HG03460 (cell line): ENCODE measurements around the gene NDUFV1.
"Not testable (repeated sequence)": the region's sequence is repeated elsewhere in the genome, so short reads cannot be mapped to it uniquely, and the experiment has no call there.

Experiments used
- ATAC-seq: cut with Tn5 transposase; IDR thresholded peaks from one replicate; pipeline ENCODE4 v1.9.1; 2021; ENCODE audit not compliant: unreplicated experiment

The NDUFV1 gene

GRCh38 chr11:67611165-67611564 is 4.4 kb downstream of the NDUFV1 start:
- ATAC-seq = no peak

GRCh38 chr11:67611704-67612587 is 5.2 kb downstream of the NDUFV1 start:
- ATAC-seq = no peak

GRCh38 chr11:67612751-67613150 is 6.0 kb downstream of the NDUFV1 start:
- ATAC-seq = no peak

- no peak for ATAC-seq
Measured at GRCh38 chr11:67613313-67613959, 6.7 kb downstream of the NDUFV1 start.

GRCh38 chr11:67613960-67614715 is 7.4 kb downstream of the NDUFV1 start:
- ATAC-seq = peak; percentile 81

GRCh38 chr11:67614730-67615714 is 8.3 kb downstream of the NDUFV1 start:
- ATAC-seq = no peak

- ATAC-seq = no peak
Measured at GRCh38 chr11:67615728-67616430, 9.1 kb downstream of the NDUFV1 start.

GRCh38 chr11:67616431-67617242 is 9.9 kb downstream of the NDUFV1 start:
- ATAC-seq = no peak

GRCh38 chr11:67617243-67617953 is 10.7 kb downstream of the NDUFV1 start:
- no peak for ATAC-seq

GRCh38 chr11:67618901-67619659 is 12.3 kb downstream of the NDUFV1 start:
- ATAC-seq = not testable (repeated sequence)

- ATAC-seq = not testable (repeated sequence)
Measured at GRCh38 chr11:67619683-67620618, 13.2 kb downstream of the NDUFV1 start.

GRCh38 chr11:67620621-67621020 is 13.9 kb downstream of the NDUFV1 start:
- ATAC-seq = not testable (repeated sequence)

GRCh38 chr11:67621928-67622327 is 15.2 kb downstream of the NDUFV1 start:
- not testable (repeated sequence) for ATAC-seq

GRCh38 chr11:67622905-67623304 is 16.2 kb downstream of the NDUFV1 start:
- ATAC-seq = not testable (repeated sequence)

- not testable (repeated sequence) for ATAC-seq
Measured at GRCh38 chr11:67623795-67624194, 17.1 kb downstream of the NDUFV1 start.

GRCh38 chr11:67626131-67626833 is 19.5 kb downstream of the NDUFV1 start:
- not testable (repeated sequence) for ATAC-seq
